Stimulated activated CD8-positive, alpha-beta memory T cell treated with anti-CD3 and anti-CD28 coated beads, Interleukin-4, amount 100 ng/mL, for 4 hours (primary cell): ENCODE measurements around the gene TAPBP.

Experiments used
- DNase-seq, 2 donors: peaks; one replicate each; pipeline ENCODE4 v3.0.0-alpha.2; 2020; ENCODE audit warnings: low read depth in 2 of 2, low spot score in 1 of 2

TAPBP gene

GRCh38 chr6:33320315-33321181 lies 6.7 kb upstream of the TAPBP start:
- no peak for DNase-seq

DNA sequence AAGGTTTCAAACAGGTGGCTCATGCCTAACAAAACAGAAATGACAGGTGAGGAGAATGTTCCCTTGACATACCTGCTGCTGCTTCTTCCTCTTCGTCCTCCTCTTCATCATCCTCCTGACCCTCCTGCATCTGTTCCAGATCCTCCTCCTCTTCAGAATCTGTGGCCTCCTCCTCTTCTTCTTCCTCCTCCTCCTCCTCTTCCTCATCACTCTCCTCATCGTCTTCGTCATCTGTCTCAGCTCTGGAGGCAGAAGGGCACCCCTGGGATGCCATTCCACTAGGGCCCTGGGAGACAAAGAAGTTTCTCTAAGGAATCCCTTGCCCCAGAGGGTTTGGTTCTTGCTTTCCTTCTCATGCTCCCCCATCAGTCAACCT lies 6.0 kb upstream of the TAPBP start:
- no peak for DNase-seq

GRCh38 chr6:33318426-33319073 lies 4.7 kb upstream of the TAPBP start:
- no peak for DNase-seq

GRCh38 chr6:33317669-33318425 lies 4.0 kb upstream of the TAPBP start, which contains the start of gene ZBTB22:
TSS of gene ZBTB22 (minus strand) at chr6:33317744. CDS start at chr6:33316916, 828 bp downstream.
- DNase-seq = peak; percentile 89 to 90

DNA sequence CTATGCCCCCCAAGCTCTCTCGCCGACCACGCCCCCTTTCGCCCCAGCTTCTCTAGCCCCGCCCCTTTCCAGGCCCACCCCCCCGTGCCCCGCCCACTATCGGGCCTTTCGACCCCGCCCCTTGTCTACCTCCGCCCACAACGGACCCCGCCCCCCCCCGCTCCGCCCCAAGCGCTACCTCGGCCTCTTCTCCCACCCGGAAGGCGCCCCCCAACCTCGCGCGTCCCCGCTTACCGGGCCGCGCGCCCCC lies 3.5 kb upstream of the TAPBP start:
- DNase-seq = peak in 1 of 2 donors; percentile 46

- DNase-seq = no peak
Measured at GRCh38 chr6:33316603-33317418, 2.9 kb upstream of the TAPBP start.

- DNase-seq = no peak
Measured at GRCh38 chr6:33315793-33316602, 2.1 kb upstream of the TAPBP start.

- DNase-seq = no peak
Measured at GRCh38 chr6:33314943-33315792, 1.3 kb upstream of the TAPBP start.

GRCh38 chr6:33314515-33314942 lies 651 bp upstream of the TAPBP start:
- DNase-seq = peak in 1 of 2 donors; percentile 57

GRCh38 chr6:33313105-33313708 lies 671 bp downstream of the TAPBP start:
- no peak for DNase-seq

- DNase-seq = peak; percentile 62 to 76
Measured at GRCh38 chr6:33312361-33313104, 1.3 kb downstream of the TAPBP start.

- no peak for DNase-seq
Measured at GRCh38 chr6:33306356-33306755, 7.5 kb downstream of the TAPBP start.

GRCh38 chr6:33305052-33305451 lies 8.8 kb downstream of the TAPBP start:
- DNase-seq = no peak

DNA sequence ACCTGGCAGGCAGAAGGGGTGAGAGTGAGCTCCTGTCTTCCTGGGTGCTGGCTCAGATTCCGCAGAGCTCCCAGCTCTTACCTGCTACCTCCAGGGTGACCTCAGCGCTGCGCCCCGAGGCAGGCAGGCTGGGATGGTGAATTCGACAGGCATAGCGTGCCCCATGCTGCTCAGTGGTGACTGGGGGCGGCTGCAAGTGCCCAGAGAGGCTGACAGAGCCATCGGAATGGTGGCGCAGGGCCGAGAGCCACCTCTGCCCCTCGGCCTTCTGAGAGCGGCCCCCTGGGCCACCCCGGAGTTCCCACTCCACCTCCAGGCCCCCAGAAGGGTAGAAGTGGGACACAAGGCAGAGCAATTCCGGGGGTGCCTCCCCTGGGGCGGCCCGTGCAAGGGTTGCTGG lies 9.7 kb downstream of the TAPBP start:
- DNase-seq = no peak

- no peak for DNase-seq
Measured at GRCh38 chr6:33301877-33302276, 12.0 kb downstream of the TAPBP start.

GRCh38 chr6:33299237-33299944 lies 14.5 kb downstream of the TAPBP start:
- peak; percentile 85 to 89 for DNase-seq

DNA sequence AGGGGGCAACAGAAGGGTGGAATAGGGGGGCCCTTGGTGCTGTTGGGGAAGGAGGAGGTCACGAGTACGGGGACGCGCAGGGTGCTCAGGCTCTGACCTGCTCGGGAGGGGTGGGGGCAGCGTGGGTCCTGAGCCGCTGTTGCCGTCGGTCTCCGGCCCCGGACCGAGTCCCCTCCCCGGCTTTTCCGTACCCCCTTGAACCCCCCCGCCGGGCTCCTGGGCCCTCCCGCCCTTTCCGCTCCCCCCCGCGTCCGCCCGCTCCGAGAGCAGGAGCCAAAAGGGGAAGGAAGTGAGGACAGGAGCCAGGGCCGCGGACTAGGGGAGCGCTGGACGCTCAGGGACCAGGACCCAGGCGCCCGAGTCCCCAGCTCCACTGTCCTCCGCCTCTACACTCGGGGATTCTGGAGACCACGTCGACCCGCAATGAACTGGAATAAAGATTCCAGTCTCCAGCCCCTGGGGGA lies 15.1 kb downstream of the TAPBP start, which contains the start of gene RGL2:
Gene RGL2 (minus strand): TSS at position 170 of the 464 bp plus-strand sequence. CDS start 332 bp downstream, outside the sequence.
- DNase-seq = peak in 1 of 2 donors; percentile 46
